Dermis microvascular lymphatic vessel endothelial cell (primary cell): Measurements from ENCODE around the gene DDX59. TPM values are rescaled to one million over a fixed set of nuclear protein-coding genes. Genes with fewer than 3 reads are reported as not detected.

Source experiments
- DNase-seq, 2 donors: peaks; one replicate each; pipeline versions ENCODE4 v3.0.0 to v3.0.0-alpha.2; 2010; ENCODE audit warnings: low read depth in 2 of 2
- total RNA-seq: library from RNA; depleted of rRNA; stranded (reverse); fragments of >200 nt; gene quantifications from 2 replicates; pipeline ENCODE4 v1.2.1, GENCODE V29; 2014

The DDX59 gene
- total RNA-seq, result 9.6 and 10.1 TPM in 2 replicates

DNA sequence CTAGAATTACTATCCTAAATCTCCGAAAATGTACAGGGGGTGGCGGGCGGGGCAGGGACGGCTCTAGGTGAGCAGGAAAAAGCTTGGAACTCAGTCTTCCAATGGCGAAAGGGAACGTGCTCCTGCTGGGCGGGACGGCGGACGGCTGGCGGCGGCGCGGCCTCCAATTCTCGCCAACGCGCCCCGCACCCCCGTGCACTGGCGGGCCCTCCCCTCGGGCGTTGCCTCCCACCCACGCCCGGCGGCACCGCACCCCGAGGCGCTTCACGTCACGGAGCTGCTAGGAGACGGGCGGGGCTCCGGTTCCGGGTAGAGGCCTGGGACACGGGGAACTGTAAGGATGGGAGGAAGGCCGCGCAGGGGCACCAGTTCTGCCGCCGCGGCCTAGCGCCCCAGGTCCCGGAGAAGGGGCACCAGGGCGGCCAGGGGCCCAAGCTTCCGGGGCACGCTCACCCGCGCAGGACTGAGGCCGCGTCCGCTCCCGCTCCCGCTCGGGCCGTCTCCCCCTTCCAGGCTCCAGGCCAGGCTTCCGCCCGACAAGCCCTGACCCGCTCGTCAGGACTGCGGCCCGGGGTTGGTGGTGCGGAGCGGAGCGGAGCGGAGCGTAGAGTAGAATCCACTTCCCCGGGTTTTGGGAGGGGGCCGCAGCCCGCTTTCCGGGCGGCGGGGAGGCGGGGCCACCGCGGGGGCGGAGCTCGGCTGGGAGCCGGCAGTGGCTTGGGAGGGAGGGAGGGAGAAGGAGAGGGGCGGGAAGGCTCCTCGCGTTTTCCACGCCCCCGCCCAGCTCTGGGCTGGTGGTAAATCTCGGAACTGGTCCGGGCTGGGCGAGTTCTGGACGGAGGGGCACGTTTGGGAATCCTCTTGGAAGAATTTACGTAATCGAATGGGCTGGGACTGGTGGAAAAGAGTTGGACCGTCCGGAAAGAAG lies at the start of gene DDX59:
Gene DDX59, minus strand, starts transcription at position 594 of the 928 bp plus-strand sequence. CDS start 3,167 bp downstream, outside the sequence.
- DNase-seq, result peak; percentile 96 to 98

DNA sequence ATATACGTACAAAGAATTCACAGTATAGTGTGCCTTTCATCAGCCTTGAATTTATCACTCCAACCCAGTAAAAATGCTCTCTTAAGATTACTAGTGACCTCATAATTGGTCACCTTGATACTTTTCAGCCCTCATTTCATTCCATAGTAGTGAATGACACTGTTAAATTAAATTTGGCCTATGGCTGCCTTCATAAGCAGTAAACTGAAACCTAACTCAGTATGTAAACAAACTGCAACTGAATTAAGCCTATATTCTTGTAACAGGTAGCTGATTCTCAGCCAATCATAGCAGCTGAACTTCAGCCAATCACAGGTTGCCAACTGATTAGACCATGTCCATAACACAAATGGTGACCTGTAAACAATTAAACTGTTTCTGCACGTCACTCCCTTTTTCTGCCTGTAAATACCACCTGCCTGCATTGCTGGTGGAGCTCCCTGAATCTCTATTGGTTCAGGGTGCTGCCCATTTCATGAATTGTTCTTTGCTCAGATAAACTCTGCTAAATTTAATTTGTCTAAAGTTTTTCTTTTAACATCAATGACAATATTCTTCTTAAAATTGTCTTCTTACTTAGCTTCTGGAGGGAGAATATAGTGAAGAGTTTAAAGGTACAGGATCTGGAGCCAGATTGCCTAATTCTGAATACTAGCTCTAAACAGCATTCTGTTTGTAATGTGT lies 44.9 kb upstream of the DDX59 start:
- DNase-seq, result no peak

DNA sequence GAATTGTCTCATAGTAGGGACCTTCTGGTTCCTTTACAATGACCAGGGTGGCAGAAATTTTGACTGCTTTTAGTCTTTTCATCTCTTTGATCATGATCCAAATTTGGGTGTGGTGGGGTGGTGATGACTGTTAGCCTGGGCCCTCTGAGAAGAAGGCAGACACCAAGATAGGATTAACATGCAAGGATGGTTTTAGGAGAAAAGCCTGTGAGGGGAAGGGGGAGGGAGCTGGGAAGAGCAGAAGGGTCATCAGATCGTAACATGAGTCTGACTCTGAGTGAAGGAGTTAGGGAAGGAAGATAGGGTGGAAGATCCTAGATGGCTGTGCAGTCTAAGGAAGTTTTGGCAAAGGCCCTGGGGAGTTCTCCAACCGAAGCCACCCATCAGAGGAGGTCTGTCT lies 40.5 kb upstream of the DDX59 start:
- no peak for DNase-seq

DNA sequence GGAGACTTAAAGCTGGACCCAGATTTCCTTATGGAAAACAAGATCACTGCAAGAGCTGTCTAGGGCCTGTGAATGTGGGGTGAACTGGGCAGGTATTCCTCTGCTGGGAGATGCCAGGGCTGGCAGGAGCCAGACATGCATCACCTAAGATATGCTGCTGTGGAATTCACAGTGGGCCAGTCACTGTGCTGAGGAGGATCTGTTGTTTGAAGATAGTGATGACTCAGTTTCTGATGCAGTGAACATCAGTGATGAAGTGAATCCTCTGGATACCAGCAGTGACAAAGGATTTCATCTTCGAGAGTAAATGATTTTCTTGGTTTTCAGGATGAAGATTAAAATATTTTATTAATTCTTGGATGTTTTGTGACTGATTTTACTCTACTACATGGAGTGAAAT lies 39.1 kb upstream of the DDX59 start:
- DNase-seq, result no peak

DNA sequence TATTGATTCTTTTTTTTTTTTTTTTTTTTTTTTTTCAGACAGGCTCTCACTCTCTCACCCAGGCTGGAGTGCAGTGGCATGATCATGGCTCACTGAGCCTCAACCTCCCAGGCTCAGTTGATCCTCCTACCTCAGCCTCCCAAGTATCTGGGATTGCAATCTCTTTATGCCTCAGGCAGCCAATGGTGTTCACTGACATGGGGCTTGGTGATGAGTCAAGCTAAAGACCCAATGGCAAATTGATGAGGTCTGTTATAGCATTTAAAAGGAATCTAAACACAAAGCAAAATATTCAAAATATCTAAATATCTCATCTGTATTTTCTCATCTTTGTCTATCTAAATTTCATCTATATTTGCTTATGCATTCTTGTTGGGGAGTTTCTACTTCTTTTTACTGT lies 38.5 kb upstream of the DDX59 start:
- DNase-seq, result no peak

DNA sequence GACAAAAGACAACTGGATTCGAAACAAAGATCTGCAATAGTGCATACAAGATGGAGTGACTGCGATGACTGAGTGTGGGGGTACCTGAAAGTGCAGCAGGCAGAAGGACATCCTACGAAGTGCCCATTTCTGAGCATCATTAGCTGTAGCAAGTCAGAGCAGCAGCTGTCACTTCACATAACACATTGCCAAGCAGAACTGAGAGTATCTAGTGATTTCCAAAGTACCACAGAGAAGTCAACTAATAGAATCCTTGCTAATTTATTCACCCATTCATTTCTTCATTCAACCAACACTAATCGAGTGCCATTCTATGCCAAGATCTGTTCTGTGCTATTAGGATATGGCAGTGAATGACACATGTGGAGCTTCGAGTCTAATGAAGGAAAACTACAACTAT lies 37.4 kb upstream of the DDX59 start:
- DNase-seq, result no peak

DNA sequence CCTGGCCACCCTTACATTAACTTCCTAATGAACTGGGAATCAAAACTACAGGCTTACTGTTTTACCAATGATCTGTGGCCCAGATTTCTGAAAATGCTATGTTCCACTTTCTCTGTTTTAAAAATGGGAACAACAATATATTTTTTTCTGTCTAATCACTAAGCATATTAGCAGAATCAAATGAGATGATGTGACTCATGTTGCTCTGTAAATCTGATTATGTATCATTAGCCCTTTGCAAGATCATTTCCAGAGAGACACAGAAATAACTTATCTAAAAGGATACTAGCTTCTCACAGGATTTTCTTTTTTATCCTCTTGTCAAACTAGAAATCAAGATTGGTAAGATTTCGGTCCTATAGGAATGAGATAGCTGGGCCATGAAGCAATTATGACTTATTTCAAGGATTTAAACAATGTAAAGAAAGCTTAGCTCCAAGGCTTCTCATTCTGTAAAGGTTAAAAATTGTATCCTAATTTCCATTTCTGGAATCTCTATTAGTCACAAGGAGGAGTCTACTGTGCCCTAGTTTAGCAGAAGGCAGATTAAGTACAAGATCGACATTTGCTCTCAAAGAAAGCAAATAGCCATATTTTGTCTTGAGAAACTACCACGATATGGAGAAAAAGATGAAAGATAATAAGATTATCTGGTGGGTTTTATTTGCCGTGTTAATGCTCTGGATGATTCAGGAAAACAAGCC lies 36.6 kb upstream of the DDX59 start:
- DNase-seq, result no peak

DNA sequence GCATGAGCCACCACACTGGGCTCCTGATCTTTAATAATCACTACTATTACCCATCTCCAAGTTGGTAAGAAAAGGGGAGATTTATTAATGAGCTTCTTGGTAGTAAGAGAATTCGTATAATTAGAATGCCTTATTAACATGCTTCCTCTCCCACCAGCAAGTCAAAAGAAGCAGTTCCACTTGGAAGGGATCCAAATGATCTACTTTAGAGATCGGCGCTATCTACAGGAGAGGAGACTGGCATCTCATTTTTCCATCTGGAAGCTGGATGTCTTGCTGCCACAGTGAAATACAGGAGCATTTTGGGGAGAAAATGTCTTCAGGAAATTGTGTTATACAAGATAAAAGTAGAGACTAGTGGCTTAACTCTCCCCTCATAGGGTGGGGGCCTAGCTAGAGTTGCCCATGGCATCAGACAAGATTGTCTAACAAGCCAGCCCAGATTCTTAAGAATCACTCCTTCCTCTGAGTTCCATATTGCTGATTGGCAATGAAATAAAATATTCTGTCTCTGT lies 35.3 kb upstream of the DDX59 start:
- no peak for DNase-seq

DNA sequence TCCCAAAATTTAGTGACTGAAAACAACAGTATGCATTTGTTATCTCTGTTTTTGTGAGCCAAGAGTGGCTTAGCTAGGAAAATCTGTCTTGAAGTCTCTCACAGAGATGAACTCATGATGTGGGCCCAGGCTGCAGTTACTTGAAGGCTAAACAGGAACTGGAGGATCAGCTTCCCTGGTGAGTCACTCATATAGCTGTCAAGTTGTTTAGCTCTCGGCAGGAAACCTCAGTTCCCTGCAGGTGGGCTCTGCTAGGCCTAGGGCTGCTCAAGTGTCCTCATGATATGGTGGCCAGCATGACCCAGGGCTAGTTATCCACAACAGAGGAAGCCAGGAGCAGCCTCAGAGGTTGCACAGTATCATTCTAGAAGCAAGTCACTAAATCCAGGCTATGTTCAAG lies 30.2 kb upstream of the DDX59 start:
- DNase-seq, result no peak

DNA sequence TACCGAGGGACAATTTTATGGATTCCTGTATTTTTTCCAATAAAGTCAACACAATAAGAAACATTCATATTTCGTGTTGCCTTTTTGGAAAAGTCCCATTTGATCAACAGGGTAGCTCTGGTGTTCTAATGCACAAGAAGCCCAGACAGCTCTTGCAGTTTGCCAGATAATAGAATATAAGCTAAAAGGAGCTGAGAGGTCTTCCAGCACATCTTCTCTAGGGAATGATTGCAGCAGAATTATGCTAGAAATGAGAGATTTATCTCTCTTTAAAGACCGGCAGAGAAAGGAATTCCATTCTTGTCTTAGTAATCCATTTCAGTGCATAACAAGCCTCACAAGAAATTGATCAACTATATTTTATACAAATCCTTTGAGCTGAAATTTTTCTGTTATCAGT lies 25.0 kb upstream of the DDX59 start:
- DNase-seq, result no peak

DNA sequence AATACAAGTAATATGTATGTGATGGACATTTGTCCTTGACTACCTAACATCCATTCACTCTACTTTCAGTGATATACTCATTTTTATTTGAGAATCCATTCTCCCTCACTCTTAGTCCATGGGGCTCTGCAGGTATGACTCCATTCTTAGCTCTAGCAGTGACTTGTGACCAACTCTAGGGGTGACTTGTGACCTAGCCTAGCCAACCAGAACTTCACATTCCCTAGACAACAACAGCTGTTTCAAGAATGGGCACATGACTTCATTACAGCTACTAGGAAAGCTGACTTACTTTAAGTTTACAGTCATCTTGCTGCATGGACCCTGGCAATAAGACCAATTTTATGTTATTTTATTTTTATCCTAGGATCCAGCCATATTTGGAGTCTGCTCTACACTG lies 23.6 kb upstream of the DDX59 start:
- DNase-seq, result no peak

DNA sequence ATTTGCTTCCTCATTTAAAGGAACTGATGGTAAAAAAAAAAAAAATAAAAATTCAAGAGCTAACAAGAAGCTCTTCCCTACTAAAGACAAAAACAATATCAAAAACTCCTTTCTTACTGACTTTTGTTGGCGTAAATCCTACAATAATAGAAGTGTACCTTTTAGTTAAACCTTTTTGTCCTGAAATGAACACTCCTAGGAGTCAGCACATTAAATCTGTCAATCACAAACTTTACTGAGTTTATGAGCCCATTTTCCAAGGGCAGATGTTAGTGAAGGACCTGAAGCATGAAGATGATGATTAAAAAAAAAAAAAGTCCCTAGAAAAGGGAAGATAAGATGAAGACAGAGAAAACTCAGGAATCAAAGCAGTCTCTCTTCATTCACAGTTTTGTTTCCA lies 22.6 kb upstream of the DDX59 start:
- no peak for DNase-seq

DNA sequence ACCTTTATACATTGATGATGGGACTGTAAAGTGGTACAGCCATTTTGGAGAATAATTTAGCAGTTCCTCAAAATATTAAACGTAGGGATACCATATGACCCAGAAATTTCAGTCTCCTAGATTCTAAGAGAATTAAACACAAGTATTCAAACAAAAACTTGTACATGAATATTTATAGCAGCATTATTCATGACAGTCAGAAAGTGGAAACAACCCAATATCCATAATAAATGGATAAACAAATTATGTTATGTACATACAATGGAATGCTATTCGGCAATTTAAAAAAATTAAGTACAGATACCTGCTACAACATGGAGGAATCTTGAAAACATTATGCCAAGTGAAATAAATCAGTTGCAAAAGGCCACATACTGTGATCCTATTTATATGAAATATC lies 16.9 kb upstream of the DDX59 start:
- DNase-seq, result no peak

DNA sequence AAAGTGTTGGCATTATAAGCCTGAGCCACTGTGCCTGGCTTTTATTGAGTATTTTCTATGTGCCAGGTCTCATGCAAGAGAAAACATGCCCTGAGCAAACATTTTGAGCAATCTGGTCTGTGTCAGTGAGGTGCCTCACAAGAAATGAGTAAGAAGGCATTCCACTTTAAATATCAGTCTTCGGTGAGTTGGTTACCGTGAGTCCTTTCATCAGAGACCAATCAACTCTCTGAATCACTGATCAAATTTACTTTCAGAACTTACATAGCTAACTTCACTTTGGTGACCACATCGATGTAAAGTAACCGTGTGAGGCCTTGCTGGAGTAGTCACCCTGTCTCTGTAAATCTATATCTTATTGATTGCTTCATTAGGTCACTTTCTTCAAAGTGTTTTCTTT lies 14.3 kb upstream of the DDX59 start:
- no peak for DNase-seq

DNA sequence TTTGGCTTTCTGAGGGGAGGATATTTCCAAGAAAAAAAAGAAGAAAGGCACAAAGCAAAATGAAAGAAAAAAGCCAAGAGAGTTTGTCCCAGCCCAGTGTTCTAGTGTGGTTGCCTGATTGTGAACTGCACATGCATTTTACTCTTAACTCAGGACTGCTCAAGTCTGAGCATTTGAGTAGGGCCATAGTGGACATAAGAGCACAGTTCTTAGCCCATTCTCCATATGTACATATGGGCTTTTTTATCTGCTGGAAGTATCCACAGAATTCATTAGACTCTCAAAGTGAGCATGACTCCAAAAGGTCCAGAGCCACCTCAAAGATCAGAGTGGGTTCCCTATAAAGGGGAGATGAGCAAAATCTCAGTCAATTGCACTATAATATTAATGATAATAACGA lies 13.6 kb upstream of the DDX59 start:
- DNase-seq, result no peak

DNA sequence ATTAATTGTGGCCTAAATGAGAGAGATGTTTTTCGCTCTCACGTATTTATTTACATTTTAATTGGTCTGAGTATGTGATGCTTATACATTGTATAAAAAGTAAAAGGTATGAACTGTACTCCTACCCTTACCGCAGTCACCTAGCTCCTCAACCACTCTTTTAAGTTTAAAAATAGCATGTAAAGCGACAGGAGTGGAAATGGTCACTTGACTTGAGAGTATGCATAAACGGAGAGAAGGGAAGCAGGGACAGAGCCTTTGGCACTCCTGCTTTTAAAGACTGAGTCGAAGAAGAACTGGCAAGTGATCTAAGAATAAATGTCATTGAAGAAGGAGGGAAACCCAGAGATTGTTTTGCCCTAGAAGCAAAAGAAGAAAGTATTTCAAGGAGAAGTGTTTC lies 11.5 kb upstream of the DDX59 start:
- no peak for DNase-seq

DNA sequence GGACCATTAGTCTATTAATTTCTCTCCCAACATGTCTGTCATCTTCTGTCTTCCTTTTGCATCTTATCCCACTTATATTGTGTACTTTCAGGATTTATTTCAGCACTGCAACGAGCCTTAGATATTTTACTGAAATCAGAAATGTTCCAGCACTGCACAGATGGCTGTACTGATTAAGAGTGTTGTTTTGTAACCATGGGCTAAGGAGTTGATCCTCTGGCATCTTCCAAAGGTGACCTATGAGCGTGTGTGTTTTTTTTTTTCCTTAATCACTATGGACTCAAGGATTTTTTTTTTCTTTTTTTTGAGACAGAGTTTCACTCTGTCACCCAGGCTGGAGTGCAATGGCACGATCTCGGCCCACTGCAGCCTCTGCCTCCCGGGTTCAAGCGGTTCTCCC lies 7.1 kb upstream of the DDX59 start:
- no peak for DNase-seq

DNA sequence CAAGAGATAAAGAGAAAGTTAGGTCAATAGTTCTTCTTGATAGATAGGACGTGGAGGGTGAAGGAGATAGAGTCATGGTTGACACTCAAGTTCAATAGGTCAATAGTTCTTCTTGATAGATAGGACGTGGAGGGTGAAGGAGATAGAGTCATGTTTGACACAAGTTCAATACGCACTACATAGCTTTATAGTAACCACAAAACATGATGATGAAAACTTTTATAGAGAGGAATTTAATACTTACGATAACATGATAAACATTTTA lies 5.8 kb upstream of the DDX59 start:
- no peak for DNase-seq

DNA sequence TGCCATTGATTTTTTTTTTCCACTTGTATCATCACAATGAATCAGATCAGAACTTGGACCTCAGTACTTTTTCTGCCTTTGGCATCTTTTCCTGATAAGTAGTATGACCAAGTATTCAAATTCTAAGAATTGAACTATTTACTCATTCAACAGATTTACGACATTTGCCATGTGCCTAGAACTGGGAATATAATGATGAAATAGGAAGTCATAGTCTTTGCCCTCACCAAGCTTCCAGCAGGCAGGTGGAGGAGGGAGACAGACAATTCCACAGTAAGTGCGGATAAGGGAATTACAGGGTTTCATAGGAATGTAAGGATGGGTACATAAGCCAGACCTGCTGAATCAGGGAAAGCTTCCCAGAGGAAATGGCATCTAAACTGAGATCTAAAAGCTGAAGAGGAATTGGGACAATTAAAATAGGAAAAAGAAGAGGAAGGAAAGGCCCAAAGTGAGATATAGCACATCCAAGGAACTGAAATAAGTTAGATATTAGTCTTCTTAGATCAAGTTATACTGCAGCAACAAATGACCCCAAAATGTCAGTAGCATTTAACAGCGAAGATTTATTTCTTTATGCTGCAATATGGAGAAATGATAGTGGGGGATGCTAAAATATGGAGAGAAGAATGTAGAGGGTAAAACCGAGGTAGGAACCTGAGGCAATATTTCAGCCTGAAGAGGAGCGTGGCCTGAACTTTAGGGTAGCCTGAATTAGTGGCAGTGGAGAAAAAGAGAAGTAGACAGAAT lies 5.3 kb upstream of the DDX59 start:
- no peak for DNase-seq

DNA sequence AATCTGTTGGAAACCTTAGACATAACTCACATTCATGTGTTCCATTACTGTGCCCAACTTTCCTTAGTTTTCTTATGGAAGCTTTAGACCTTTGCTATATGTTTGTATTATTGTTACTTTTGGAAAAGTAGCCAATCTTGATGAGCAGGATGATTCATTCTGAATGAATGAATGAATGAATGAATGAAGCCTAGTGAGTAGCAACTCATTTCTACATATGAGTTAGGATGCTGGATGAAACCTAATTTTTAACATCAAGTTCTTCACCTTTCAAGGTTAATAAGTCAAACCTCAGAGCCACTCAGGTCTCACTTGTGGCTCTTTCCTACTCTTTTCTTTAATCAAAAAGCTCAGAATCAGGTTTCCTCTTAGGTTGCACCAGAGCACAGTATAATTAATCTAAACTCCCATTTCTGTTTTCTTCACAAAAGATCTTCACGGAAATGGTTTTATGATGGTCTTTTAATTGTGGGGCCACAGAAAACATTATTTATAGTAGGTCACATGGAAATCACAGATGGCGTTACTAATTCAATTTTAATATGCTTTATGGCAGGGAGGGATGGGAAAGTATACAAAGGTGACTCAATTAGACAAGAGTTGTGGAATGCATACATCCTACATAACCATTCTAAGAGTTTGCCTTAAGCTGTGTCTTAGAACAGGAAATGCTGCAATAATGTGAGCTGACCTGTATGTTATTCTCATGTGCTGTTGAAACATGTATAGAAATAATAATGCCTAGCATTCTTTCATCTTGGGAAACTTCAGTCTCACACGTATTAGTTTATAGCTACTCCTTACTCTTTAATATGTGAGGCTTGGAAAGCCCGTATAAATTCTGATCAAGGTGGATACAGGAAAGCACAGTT lies 4.5 kb upstream of the DDX59 start:
- DNase-seq, result no peak
